GM23338 (cell line): ENCODE data around the gene MYO1C. TPM values are rescaled to one million over a fixed set of nuclear protein-coding genes. Genes with fewer than 3 reads are reported as not detected.

Experiments used
- ATAC-seq: fragments of 200-7000 bp; cut with Tn5 transposase; 3 replicates; pipeline ENCODE4 v1.9.1; 2020
- DNase-seq: peaks from one replicate; pipeline ENCODE4 v3.0.0-alpha.2; 2015; ENCODE audit warnings: low spot score
- H2AFZ ChIP-seq: fragments of 200-600 bp; sonication (generic); 2 replicates; pipeline ENCODE4 v1.8.0; 2016; ENCODE audit warnings: antibody characterized with exemption, mild to moderate bottlenecking, moderate library complexity
- H3F3A ChIP-seq: fragments of 200-600 bp; sonication (generic); replicated peaks from 2 replicates; pipeline ENCODE4 v1.8.0; 2017; ENCODE audit warnings: antibody characterized with exemption, mixed run types, low read depth
- H3K27ac ChIP-seq: fragments of 200-600 bp; sonication (generic); 2 replicates; pipeline ENCODE4 v1.6.1; 2016; ENCODE audit warnings: low read depth
- H3K27me3 ChIP-seq: fragments of 200-600 bp; sonication (generic); 2 replicates; pipeline ENCODE4 v1.8.0; 2016; ENCODE audit warnings: mild to moderate bottlenecking, mixed run types, moderate library complexity; ENCODE audit not compliant: insufficient read depth
- H3K36me3 ChIP-seq: fragments of 200-600 bp; sonication (generic); 2 replicates; pipeline ENCODE4 v1.8.0; 2016; ENCODE audit warnings: mild to moderate bottlenecking; ENCODE audit not compliant: insufficient read depth
- H3K4me1 ChIP-seq: fragments of 200-600 bp; sonication (generic); 2 replicates; pipeline ENCODE4 v1.8.0; 2016; ENCODE audit warnings: mild to moderate bottlenecking, moderate library complexity; ENCODE audit not compliant: insufficient read depth
- H3K4me2 ChIP-seq: fragments of 200-600 bp; sonication (generic); 2 replicates; pipeline ENCODE4 v1.7.1; 2017; ENCODE audit warnings: mixed run types
- H3K4me3 ChIP-seq: fragments of 200-600 bp; sonication (generic); 2 replicates; pipeline ENCODE4 v1.6.1; 2016; ENCODE audit warnings: mixed run types
- H3K79me2 ChIP-seq: fragments of 200-600 bp; sonication (generic); replicated peaks from 2 replicates; pipeline ENCODE4 v1.8.0; 2017; ENCODE audit warnings: mild to moderate bottlenecking; ENCODE audit not compliant: insufficient read depth
- H3K9me2 ChIP-seq: fragments of 200-600 bp; sonication (generic); 2 replicates; pipeline ENCODE4 v1.8.0; 2017; ENCODE audit not compliant: insufficient read depth
- H4K20me1 ChIP-seq: fragments of 200-600 bp; sonication (generic); replicated peaks from 2 replicates; pipeline ENCODE4 v1.8.0; 2017; ENCODE audit warnings: mild to moderate bottlenecking; ENCODE audit not compliant: insufficient read depth
- H3K27ac Mint-ChIP-seq: 2 replicates; pipeline ENCODE4 v1.8.0; 2020; ENCODE audit warnings: inconsistent platforms, mild to moderate bottlenecking, moderate library complexity, mixed read lengths
- H3K27me3 Mint-ChIP-seq: 3 replicates; pipeline ENCODE4 v1.8.0; 2022; ENCODE audit warnings: low read depth, mild to moderate bottlenecking, moderate library complexity, mixed read lengths, inconsistent platforms; ENCODE audit not compliant: insufficient read depth, poor library complexity
- H3K36me3 Mint-ChIP-seq: 3 replicates; pipeline ENCODE4 v1.8.0; 2021; ENCODE audit warnings: low read depth, mild to moderate bottlenecking, inconsistent platforms, moderate library complexity, mixed read lengths
- H3K4me1 Mint-ChIP-seq: 3 replicates; pipeline ENCODE4 v1.8.0; 2020; ENCODE audit warnings: mild to moderate bottlenecking, inconsistent platforms, mixed read lengths
- H3K4me3 Mint-ChIP-seq: 3 replicates; pipeline ENCODE4 v1.8.0; 2021; ENCODE audit warnings: moderate library complexity, mild to moderate bottlenecking, inconsistent platforms, mixed read lengths
- H3K9me3 Mint-ChIP-seq: 3 replicates; pipeline ENCODE4 v1.8.0; 2020; ENCODE audit warnings: moderate library complexity, mild to moderate bottlenecking, inconsistent platforms, mixed read lengths
- CREB1 ChIP-seq: fragments of 250-450 bp; sonication (Bioruptor Pico); IDR thresholded peaks from 2 replicates; pipeline ENCODE4 v1.5.0; 2020; ENCODE audit warnings: low read depth, mild to moderate bottlenecking, moderate library complexity
- EZH2 ChIP-seq: fragments of 200-600 bp; sonication (generic); IDR thresholded peaks from one replicate; pipeline ENCODE4 v1.8.0; 2017; ENCODE audit warnings: antibody characterized with exemption, mild to moderate bottlenecking, low read depth; ENCODE audit not compliant: unreplicated experiment
- JUNB ChIP-seq: IDR thresholded peaks from one replicate; pipeline ENCODE4 v1.6.1; 2016; ENCODE audit warnings: antibody characterized with exemption; ENCODE audit not compliant: unreplicated experiment
- POLR2AphosphoS5 ChIP-seq: IDR thresholded peaks from 2 replicates; pipeline ENCODE4 v1.6.1; 2016; ENCODE audit warnings: antibody characterized with exemption, low read depth
- REST ChIP-seq: IDR thresholded peaks from one replicate; pipeline ENCODE4 v1.6.1; 2018; ENCODE audit warnings: antibody characterized with exemption; ENCODE audit not compliant: unreplicated experiment
- ZNF462 ChIP-seq: fragments of 250-450 bp; sonication (Bioruptor Pico); IDR thresholded peaks from 2 replicates; pipeline ENCODE4 v1.5.0; 2020; ENCODE audit warnings: mild to moderate bottlenecking, moderate library complexity
- polyA plus RNA-seq: library from polyadenylated mRNA; unstranded; fragments of >200 nt; fragmentation: Nextera tagmentation; extraction: Ambion mirVana; gene quantifications from 2 replicates; pipeline ENCODE4 v1.2.1, GENCODE V29; 2016
- total RNA-seq: library from RNA; depleted of rRNA; stranded (reverse); fragments of >200 nt; shearing (Covaris generic); gene quantifications from 2 replicates; pipeline ENCODE4 v1.2.3, GENCODE V29; 2014
- TF ChIP-seq, protein P1 (sequence below), 2 experiments: fragments of 200-600 bp in 1 of 2; sonication (generic) in 1 of 2; conservative IDR thresholded peaks; 2 replicates each; pipeline versions ENCODE4 v1.5.1 to v1.6.1; 2016 to 2017; ENCODE audit warnings: antibody characterized with exemption in 2 of 2, low read depth in 2 of 2, mild to moderate bottlenecking in 2 of 2, moderate library complexity in 1 of 2

MYO1C gene
- total and polyA plus RNA-seq, 2 experiments from 2014 or later: 13.9 to 35.2 TPM

- Mint-ChIP-seq H3K4me1 (no peaks in the 10 kb centered on the region; the same call in 2 of the 3 replicates), H3K36me3 (peaks cover 50% of the 10 kb centered on the region), H3K9me3 (no peaks in the 10 kb centered on the region), H3K27me3 (peaks cover 3% of the 10 kb centered on the region), H3K4me3 (no peak overlapping the region), H3K27ac (no peak overlapping the region)
- Histone ChIP-seq H3K27me3 (no peaks in the 10 kb centered on the region), H3K4me1 (no peaks in the 10 kb centered on the region), H3K4me3 (no peak overlapping the region), H3K27ac (no peak overlapping the region), H3K36me3 (peaks cover 19% of the 10 kb centered on the region), H4K20me1 (no peaks in the 10 kb centered on the region; the same call in 1 of the 2 replicates), H2AFZ (no peak overlapping the region), H3K79me2 (no peaks in the 10 kb centered on the region), H3F3A (peaks cover 11% of the 10 kb centered on the region; the same call in 1 of the 2 replicates), H3K9me2 (no peaks in the 10 kb centered on the region), H3K4me2 (no peak overlapping the region)
- peak; percentile 48 for ATAC-seq
- TF ChIP-seq ZNF462: no peak
- no peak for TF ChIP-seq POLR2AphosphoS5
- TF ChIP-seq CREB1 (CRISPR knock-in tag): no peak
- TF ChIP-seq EZH2: no peak
- no peak for TF ChIP-seq REST
- TF ChIP-seq, protein P1, sequence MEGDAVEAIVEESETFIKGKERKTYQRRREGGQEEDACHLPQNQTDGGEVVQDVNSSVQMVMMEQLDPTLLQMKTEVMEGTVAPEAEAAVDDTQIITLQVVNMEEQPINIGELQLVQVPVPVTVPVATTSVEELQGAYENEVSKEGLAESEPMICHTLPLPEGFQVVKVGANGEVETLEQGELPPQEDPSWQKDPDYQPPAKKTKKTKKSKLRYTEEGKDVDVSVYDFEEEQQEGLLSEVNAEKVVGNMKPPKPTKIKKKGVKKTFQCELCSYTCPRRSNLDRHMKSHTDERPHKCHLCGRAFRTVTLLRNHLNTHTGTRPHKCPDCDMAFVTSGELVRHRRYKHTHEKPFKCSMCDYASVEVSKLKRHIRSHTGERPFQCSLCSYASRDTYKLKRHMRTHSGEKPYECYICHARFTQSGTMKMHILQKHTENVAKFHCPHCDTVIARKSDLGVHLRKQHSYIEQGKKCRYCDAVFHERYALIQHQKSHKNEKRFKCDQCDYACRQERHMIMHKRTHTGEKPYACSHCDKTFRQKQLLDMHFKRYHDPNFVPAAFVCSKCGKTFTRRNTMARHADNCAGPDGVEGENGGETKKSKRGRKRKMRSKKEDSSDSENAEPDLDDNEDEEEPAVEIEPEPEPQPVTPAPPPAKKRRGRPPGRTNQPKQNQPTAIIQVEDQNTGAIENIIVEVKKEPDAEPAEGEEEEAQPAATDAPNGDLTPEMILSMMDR (conservative IDR thresholded peaks at IDR 0.05; ENCODE audit: low read depth in 2 of 2): no peak
- no peak for TF ChIP-seq JUNB
- DNase-seq: no peak
Measured at GRCh38 chr17:1533661-1534325, 41.3 kb upstream of the MYO1C start.
